Ovary (tissue), 3 donors: ENCODE results near the gene HDDC3.

Experiments
- POLR2A ChIP-seq: fragments of 450-650 bp; IDR thresholded peaks from one replicate; pipeline ENCODE4 v1.6.1; 2017; ENCODE audit warnings: antibody characterized with exemption, mild to moderate bottlenecking, moderate library complexity
- TF ChIP-seq, protein P1 (sequence below), 3 donors: fragments of 450-650 bp in 2 of 3; fragments of 200-600 bp in 1 of 3; IDR thresholded peaks; one replicate each; pipeline versions ENCODE4 v1.5.1 to v1.8.0; 2016 to 2022; ENCODE audit warnings: antibody characterized with exemption in 3 of 3, mild to moderate bottlenecking in 1 of 3
- donor health status: DM: no; HTN: no; CAD: no.

DNA sequence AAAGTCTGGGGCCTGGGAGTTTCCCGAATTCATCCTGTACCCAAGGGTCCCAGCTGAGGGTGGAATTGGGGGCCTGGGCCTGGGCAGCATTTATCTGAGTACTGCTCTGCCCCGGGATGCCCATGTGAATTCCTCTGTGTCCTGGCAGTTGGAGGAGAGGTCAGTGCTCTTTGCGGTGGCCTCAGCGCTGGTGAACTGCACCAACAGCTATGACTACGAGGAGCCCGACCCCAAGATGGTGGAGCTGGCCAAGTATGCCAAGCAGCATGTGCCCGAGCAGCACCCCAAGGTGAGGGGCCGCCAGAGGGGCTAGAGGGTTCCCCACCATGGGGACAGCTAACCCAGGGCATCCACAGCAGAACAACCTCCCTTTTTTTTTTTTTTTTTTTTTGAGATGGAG lies 16.2 kb upstream of the HDDC3 start:
- TF ChIP-seq, protein P1, sequence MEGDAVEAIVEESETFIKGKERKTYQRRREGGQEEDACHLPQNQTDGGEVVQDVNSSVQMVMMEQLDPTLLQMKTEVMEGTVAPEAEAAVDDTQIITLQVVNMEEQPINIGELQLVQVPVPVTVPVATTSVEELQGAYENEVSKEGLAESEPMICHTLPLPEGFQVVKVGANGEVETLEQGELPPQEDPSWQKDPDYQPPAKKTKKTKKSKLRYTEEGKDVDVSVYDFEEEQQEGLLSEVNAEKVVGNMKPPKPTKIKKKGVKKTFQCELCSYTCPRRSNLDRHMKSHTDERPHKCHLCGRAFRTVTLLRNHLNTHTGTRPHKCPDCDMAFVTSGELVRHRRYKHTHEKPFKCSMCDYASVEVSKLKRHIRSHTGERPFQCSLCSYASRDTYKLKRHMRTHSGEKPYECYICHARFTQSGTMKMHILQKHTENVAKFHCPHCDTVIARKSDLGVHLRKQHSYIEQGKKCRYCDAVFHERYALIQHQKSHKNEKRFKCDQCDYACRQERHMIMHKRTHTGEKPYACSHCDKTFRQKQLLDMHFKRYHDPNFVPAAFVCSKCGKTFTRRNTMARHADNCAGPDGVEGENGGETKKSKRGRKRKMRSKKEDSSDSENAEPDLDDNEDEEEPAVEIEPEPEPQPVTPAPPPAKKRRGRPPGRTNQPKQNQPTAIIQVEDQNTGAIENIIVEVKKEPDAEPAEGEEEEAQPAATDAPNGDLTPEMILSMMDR (IDR thresholded peaks at IDR 0.05), result no peak
- TF ChIP-seq POLR2A, result no peak
